K562 (cell line): ENCODE data around the gene SFRP5. TPM values are rescaled to one million over a fixed set of nuclear protein-coding genes. Genes with fewer than 3 reads are reported as not detected.

Experiments used
- AFF1 ChIP-seq, 2 experiments: fragments of 450-650 bp; IDR thresholded peaks; 2 replicates each; pipeline ENCODE4 v1.6.1; 2018; ENCODE audit warnings: mild to moderate bottlenecking in 2 of 2, low read depth in 1 of 2; ENCODE audit not compliant: partially characterized antibody in 2 of 2
- BRF1 ChIP-seq: IDR thresholded peaks from 3 replicates; pipeline ENCODE4 v1.6.1; 2011; ENCODE audit warnings: borderline replicate concordance, mild to moderate bottlenecking; ENCODE audit not compliant: insufficient read length; ENCODE audit errors: extremely low read depth
- C11orf30 ChIP-seq: fragments of 450-650 bp; IDR thresholded peaks from 2 replicates; pipeline ENCODE4 v1.6.1; 2016; ENCODE audit warnings: low read depth, mild to moderate bottlenecking
- IRF2 ChIP-seq: sonication (generic); formaldehyde crosslinking; IDR thresholded peaks from 2 replicates; pipeline ENCODE4 v1.8.1; 2022; ENCODE audit warnings: mild to moderate bottlenecking, missing genetic modification reagents
- NR3C1 ChIP-seq: sonication (generic); formaldehyde crosslinking; IDR thresholded peaks from 2 replicates; pipeline ENCODE4 v1.8.1; 2022; ENCODE audit warnings: missing genetic modification reagents
- POU5F1 ChIP-seq: fragments of 150-350 bp; IDR thresholded peaks from 2 replicates; pipeline ENCODE4 v1.6.1; 2014; ENCODE audit warnings: borderline replicate concordance, low read length, low read depth, mild to moderate bottlenecking; ENCODE audit not compliant: partially characterized antibody
- SOX6 ChIP-seq: fragments of 450-650 bp; IDR thresholded peaks from 2 replicates; pipeline ENCODE4 v1.6.1; 2014; ENCODE audit warnings: mild to moderate bottlenecking
- SRSF3 ChIP-seq: fragments of 200-400 bp; formaldehyde crosslinking; IDR thresholded peaks from 2 replicates; pipeline ENCODE4 v1.6.1; 2016; ENCODE audit warnings: mild to moderate bottlenecking, low read length, moderate library complexity; ENCODE audit not compliant: insufficient read depth
- ZNF124 ChIP-seq: sonication (generic); formaldehyde crosslinking; IDR thresholded peaks from 2 replicates; pipeline ENCODE4 v1.8.1; 2022; ENCODE audit warnings: missing genetic modification reagents
- ZNF197 ChIP-seq: fragments of 200-800 bp; sonication (Bioruptor generic); IDR thresholded peaks from 2 replicates; pipeline ENCODE4 v1.6.1; 2016; ENCODE audit warnings: low read depth, missing genetic modification characterization, missing compliant biosample characterization
- ZNF232 ChIP-seq: sonication (generic); formaldehyde crosslinking; IDR thresholded peaks from 2 replicates; pipeline ENCODE4 v1.8.0; 2022; ENCODE audit warnings: mild to moderate bottlenecking, missing genetic modification reagents
- ZNF57 ChIP-seq: fragments of 450-650 bp; formaldehyde crosslinking; IDR thresholded peaks from 2 replicates; pipeline ENCODE4 v1.4.0; 2020; ENCODE audit warnings: mild to moderate bottlenecking, moderate library complexity
- ZNF592 ChIP-seq: fragments of 450-650 bp; IDR thresholded peaks from 2 replicates; pipeline ENCODE4 v1.6.1; 2017; ENCODE audit warnings: antibody characterized with exemption, mild to moderate bottlenecking
- ZNF79 ChIP-seq: fragments of 250-450 bp; sonication (Bioruptor Pico); IDR thresholded peaks from 2 replicates; pipeline ENCODE4 v1.4.0; 2020; ENCODE audit warnings: low read depth, mild to moderate bottlenecking, moderate library complexity
- polyA plus RNA-seq, 8 experiments: library from polyadenylated mRNA; depleted of rRNA in 4 of 8; stranded (reverse) in 5 of 8; unstranded in 3 of 8; fragments of >200 nt; fragmentation: Nextera tagmentation in 2 of 8; fragmentation: Illumina TruSeq in 1 of 8; extraction: Ambion mirVana in 2 of 8; extraction: Trizol in 1 of 8; gene quantifications; 2 replicates each; pipeline versions ENCODE4 v1.2.1 to v1.2.3, GENCODE V29; 2011 to 2014; ENCODE audit warnings: inconsistent platforms in 1 of 8, missing spikeins in 1 of 8
- total RNA-seq, 7 experiments: library from RNA; depleted of rRNA in 6 of 7; stranded (reverse); fragments of >200 nt in 6 of 7; fragmentation: Illumina TruSeq in 2 of 7; extraction: Trizol in 2 of 7; gene quantifications; 2 replicates each; pipeline versions ENCODE4 v1.2.1 to v1.2.3, GENCODE V29; 2011 to 2021; ENCODE audit warnings: low replicate concordance in 1 of 7
- TF ChIP-seq, protein P1 (sequence below): fragments of 450-650 bp; formaldehyde crosslinking; IDR thresholded peaks from 2 replicates; pipeline ENCODE4 v1.4.0; 2020; ENCODE audit warnings: mild to moderate bottlenecking, moderate library complexity
- TF ChIP-seq, protein P2 (sequence below): fragments of 250-450 bp; sonication (Bioruptor Pico); IDR thresholded peaks from 2 replicates; pipeline ENCODE4 v1.8.0; 2021; ENCODE audit warnings: borderline replicate concordance, mild to moderate bottlenecking, moderate library complexity; ENCODE audit not compliant: poor library complexity, severe bottlenecking

The SFRP5 gene
- total and polyA plus RNA-seq, 9 of the 15 experiments (the other 6 are each of a cell fraction or from before 2014, with no cell fraction given): 0.07 to 0.29 (median 0.13) TPM; not detected in 3

GRCh38 chr10:97736902-97737769 is 34.7 kb downstream of the SFRP5 start, which contains the start of gene ZFYVE27 (continued):
- TF ChIP-seq, protein P1, sequence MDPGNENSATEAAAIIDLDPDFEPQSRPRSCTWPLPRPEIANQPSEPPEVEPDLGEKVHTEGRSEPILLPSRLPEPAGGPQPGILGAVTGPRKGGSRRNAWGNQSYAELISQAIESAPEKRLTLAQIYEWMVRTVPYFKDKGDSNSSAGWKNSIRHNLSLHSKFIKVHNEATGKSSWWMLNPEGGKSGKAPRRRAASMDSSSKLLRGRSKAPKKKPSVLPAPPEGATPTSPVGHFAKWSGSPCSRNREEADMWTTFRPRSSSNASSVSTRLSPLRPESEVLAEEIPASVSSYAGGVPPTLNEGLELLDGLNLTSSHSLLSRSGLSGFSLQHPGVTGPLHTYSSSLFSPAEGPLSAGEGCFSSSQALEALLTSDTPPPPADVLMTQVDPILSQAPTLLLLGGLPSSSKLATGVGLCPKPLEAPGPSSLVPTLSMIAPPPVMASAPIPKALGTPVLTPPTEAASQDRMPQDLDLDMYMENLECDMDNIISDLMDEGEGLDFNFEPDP (CRISPR knock-in tag): no peak
- TF ChIP-seq IRF2 (CRISPR knock-in tag): no peak
- no peak for TF ChIP-seq ZNF197
- no peak for TF ChIP-seq SRSF3
- peak; percentile 82 for TF ChIP-seq POU5F1
- peak; percentile 98 for TF ChIP-seq ZNF592
- TF ChIP-seq AFF1 (IDR thresholded peaks at IDR 0.05; ENCODE audit: low read depth in 1 of 2, partially characterized antibody in 2 of 2): no peak
- 0 out of 2 replicates have a peak, but pooled peaks have one; percentile 22 for TF ChIP-seq ZNF232
- no peak for TF ChIP-seq ZNF57 (CRISPR knock-in tag)
- TF ChIP-seq C11orf30: no peak
- TF ChIP-seq SOX6: 0 out of 2 replicates have a peak, but pooled peaks have one; percentile 23
- TF ChIP-seq, protein P2, sequence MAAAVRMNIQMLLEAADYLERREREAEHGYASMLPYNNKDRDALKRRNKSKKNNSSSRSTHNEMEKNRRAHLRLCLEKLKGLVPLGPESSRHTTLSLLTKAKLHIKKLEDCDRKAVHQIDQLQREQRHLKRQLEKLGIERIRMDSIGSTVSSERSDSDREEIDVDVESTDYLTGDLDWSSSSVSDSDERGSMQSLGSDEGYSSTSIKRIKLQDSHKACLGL (CRISPR knock-in tag): no peak
- no peak for TF ChIP-seq NR3C1 (CRISPR knock-in tag)
- TF ChIP-seq ZNF124: no peak
- no peak for TF ChIP-seq BRF1
- no peak for TF ChIP-seq ZNF79 (CRISPR knock-in tag)
